Measurements from ENCODE around the gene UHRF1. TPM values are rescaled to one million over a fixed set of nuclear protein-coding genes. Genes with fewer than 3 reads are reported as not detected.

Gene UHRF1
- total and polyA plus RNA-seq, 2 of the 13 experiments (the other 11 are each of a cell fraction or from before 2014, with no cell fraction given) = 6.8 to 78.4 TPM

DNA sequence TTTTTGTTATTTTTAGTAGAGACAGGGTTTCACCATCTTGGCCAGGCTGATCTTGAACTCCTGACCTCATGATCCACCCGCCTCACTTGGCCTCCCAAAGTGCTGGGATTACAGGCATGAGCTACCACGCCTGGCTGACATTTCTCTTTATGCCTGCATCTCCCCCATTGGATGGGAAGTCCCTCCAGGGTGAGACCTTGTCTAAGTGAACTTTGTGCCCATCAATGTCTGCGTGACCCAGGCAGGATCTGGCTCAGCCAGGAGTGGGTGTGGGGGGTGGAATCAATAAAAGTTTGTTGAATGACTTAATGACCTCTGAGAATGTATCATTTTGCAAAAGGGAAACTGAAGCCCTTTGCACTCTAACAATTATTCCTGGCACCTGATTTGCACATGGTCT, 4.8 kb upstream of the UHRF1 start (continued):
- TF ChIP-seq, protein P1, sequence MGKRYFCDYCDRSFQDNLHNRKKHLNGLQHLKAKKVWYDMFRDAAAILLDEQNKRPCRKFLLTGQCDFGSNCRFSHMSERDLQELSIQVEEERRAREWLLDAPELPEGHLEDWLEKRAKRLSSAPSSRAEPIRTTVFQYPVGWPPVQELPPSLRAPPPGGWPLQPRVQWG (CRISPR knock-in tag; IDR thresholded peaks at IDR 0.05; ENCODE audit: borderline replicate concordance, low read depth) = no peak
- TF ChIP-seq GPN1 (CRISPR knock-in tag; IDR thresholded peaks at IDR 0.05; ENCODE audit: borderline replicate concordance) = no peak
- TF ChIP-seq ZNF30 (CRISPR knock-in tag; IDR thresholded peaks at IDR 0.05) = no peak
- TF ChIP-seq HHEX (CRISPR knock-in tag; IDR thresholded peaks at IDR 0.05) = no peak
- no peak for TF ChIP-seq U2AF2 (IDR thresholded peaks at IDR 0.05; ENCODE audit: low read depth, low read length)
- no peak for TF ChIP-seq LCORL (IDR thresholded peaks at IDR 0.05)
- TF ChIP-seq LCORL (CRISPR knock-in tag; IDR thresholded peaks at IDR 0.05) = peak; percentile 20; the same call in 1 of the 2 replicates
- TF ChIP-seq ZNF264 (CRISPR knock-in tag; IDR thresholded peaks at IDR 0.05) = no peak
- TF ChIP-seq, protein P2, sequence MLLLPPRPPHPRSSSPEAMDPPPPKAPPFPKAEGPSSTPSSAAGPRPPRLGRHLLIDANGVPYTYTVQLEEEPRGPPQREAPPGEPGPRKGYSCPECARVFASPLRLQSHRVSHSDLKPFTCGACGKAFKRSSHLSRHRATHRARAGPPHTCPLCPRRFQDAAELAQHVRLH (CRISPR knock-in tag; IDR thresholded peaks at IDR 0.05; ENCODE audit: borderline replicate concordance, low read depth) = no peak
- TF ChIP-seq ZNF557 (CRISPR knock-in tag; IDR thresholded peaks at IDR 0.05) = no peak
- no peak for TF ChIP-seq ZNF883 (CRISPR knock-in tag; IDR thresholded peaks at IDR 0.05; ENCODE audit: not compliant biosample characterization)
- no peak for TF ChIP-seq HOXA7 (CRISPR knock-in tag; IDR thresholded peaks at IDR 0.05)
- TF ChIP-seq RBAK (CRISPR knock-in tag; IDR thresholded peaks at IDR 0.05) = no peak
- TF ChIP-seq, protein P3, sequence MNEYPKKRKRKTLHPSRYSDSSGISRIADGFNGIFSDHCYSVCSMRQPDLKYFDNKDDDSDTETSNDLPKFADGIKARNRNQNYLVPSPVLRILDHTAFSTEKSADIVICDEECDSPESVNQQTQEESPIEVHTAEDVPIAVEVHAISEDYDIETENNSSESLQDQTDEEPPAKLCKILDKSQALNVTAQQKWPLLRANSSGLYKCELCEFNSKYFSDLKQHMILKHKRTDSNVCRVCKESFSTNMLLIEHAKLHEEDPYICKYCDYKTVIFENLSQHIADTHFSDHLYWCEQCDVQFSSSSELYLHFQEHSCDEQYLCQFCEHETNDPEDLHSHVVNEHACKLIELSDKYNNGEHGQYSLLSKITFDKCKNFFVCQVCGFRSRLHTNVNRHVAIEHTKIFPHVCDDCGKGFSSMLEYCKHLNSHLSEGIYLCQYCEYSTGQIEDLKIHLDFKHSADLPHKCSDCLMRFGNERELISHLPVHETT (CRISPR knock-in tag; conservative IDR thresholded peaks at IDR 0.05) = no peak
- TF ChIP-seq, protein P4, sequence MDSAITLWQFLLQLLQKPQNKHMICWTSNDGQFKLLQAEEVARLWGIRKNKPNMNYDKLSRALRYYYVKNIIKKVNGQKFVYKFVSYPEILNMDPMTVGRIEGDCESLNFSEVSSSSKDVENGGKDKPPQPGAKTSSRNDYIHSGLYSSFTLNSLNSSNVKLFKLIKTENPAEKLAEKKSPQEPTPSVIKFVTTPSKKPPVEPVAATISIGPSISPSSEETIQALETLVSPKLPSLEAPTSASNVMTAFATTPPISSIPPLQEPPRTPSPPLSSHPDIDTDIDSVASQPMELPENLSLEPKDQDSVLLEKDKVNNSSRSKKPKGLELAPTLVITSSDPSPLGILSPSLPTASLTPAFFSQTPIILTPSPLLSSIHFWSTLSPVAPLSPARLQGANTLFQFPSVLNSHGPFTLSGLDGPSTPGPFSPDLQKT (CRISPR knock-in tag; IDR thresholded peaks at IDR 0.05; ENCODE audit: borderline replicate concordance) = no peak
- TF ChIP-seq ZNF605 (CRISPR knock-in tag; IDR thresholded peaks at IDR 0.05) = no peak; the same call in 1 of the 2 replicates
- TF ChIP-seq, protein P5, sequence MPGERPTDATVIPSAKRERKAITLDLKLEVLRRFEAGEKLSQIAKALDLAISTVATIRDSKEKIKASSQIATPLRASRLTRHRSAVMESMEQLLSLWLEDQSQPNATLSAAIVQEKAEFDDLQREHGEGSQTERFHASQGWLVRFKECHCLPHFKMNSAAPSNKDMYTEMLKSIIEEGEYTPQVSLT (CRISPR knock-in tag; IDR thresholded peaks at IDR 0.05; ENCODE audit: borderline replicate concordance, low read depth) = no peak
- TF ChIP-seq ZNF816 (CRISPR knock-in tag; IDR thresholded peaks at IDR 0.05; ENCODE audit: borderline replicate concordance) = no peak
- no peak for TF ChIP-seq RFXANK (CRISPR knock-in tag; IDR thresholded peaks at IDR 0.05)
- peak; percentile 44 for TF ChIP-seq MED1 (CRISPR knock-in tag; IDR thresholded peaks at IDR 0.05)
- no peak for TF ChIP-seq ZNF792 (CRISPR knock-in tag; IDR thresholded peaks at IDR 0.05)
- no peak for TF ChIP-seq ZNF160 (CRISPR knock-in tag; IDR thresholded peaks at IDR 0.05)
- no peak for TF ChIP-seq ZSCAN12 (CRISPR knock-in tag; IDR thresholded peaks at IDR 0.05)
- TF ChIP-seq CREM (IDR thresholded peaks at IDR 0.05) = no peak
- no peak for TF ChIP-seq CREM (CRISPR knock-in tag; IDR thresholded peaks at IDR 0.05)
- TF ChIP-seq ZNF317 (CRISPR knock-in tag; IDR thresholded peaks at IDR 0.05) = no peak
- no peak; the same call in 1 of the 2 replicates for TF ChIP-seq KDM1A (CRISPR knock-in tag; IDR thresholded peaks at IDR 0.05)
